ENCODE data around the gene UNK. TPM values are rescaled to one million over a fixed set of nuclear protein-coding genes. Genes with fewer than 3 reads are reported as not detected.
"Not testable (repeated sequence)": the region's sequence is repeated elsewhere in the genome, so short reads cannot be mapped to it uniquely, and the experiment has no call there.

Gene UNK
- total RNA-seq, 2 experiments from 2014 or later, result 32.8 to 33.1 TPM

- H3K9me3 Mint-ChIP-seq (ENCODE audit: low read depth); DNase-seq; H3K36me3 Mint-ChIP-seq; ATAC-seq; H3K4me3 Mint-ChIP-seq; H3K27me3 Mint-ChIP-seq: not testable (repeated sequence)
- Mint-ChIP-seq H3K27ac (peak overlapping the region; percentile 94), H3K4me1 (peaks cover 21% of the 10 kb centered on the region)
- CTCF ChIA-PET, result interaction anchor here (0.7 to 12.8 kb wide), 8 partner anchors 7 to 112 kb away, joined by 3 to 175 read pairs (median 6); partner anchors contain the start of genes TRIM47 and WBP2
These were observed 81.0 kb downstream of the UNK start for GRCh38 chr17:75865404-75866188.

GRCh38 chr17:75868730-75869281 lies 84.2 kb downstream of the UNK start:
- not testable (repeated sequence) for H3K27ac Mint-ChIP-seq, H3K36me3 Mint-ChIP-seq, H3K4me3 Mint-ChIP-seq

GRCh38 chr17:75869282-75870141 lies 84.9 kb downstream of the UNK start:
- no peaks in the 10 kb centered on the region for H3K36me3 Mint-ChIP-seq
- no peak overlapping the region for H3K27ac Mint-ChIP-seq
- CTCF ChIA-PET, result interaction anchor here (6.1 kb wide), 1 partner anchor 27 kb away, joined by 20 read pairs; the partner anchor contains the start of gene TRIM65
- no peak overlapping the region for H3K4me3 Mint-ChIP-seq
- H3K4me1 Mint-ChIP-seq, result peaks cover 28% of the 10 kb centered on the region
- no peak for ATAC-seq
- DNase-seq, result no peak
- no peaks in the 10 kb centered on the region for H3K27me3 Mint-ChIP-seq
- H3K9me3 Mint-ChIP-seq (ENCODE audit: low read depth), result no peaks in the 10 kb centered on the region

More at GRCh38 chr17:75868730-75869281, 84.2 kb downstream of the UNK start:
- CTCF ChIA-PET, result interaction anchor here (1.2 to 6.1 kb wide), 4 partner anchors 9 to 103 kb away, joined by 3 to 20 read pairs (median 6); partner anchors contain the start of genes GALK1, TRIM47 and TRIM65
- not testable (repeated sequence) for ATAC-seq; DNase-seq; H3K27me3 Mint-ChIP-seq; H3K9me3 Mint-ChIP-seq (ENCODE audit: low read depth)
- peaks cover 33% of the 10 kb centered on the region for H3K4me1 Mint-ChIP-seq

- H3K4me1 Mint-ChIP-seq, result peaks cover 20% of the 10 kb centered on the region
- H3K9me3 Mint-ChIP-seq (ENCODE audit: low read depth); DNase-seq; H3K36me3 Mint-ChIP-seq; H3K27ac Mint-ChIP-seq; ATAC-seq; H3K27me3 Mint-ChIP-seq; H3K4me3 Mint-ChIP-seq: not testable (repeated sequence)
- CTCF ChIA-PET, result interaction anchor here (1.4 to 6.1 kb wide), 2 partner anchors 12 to 26 kb away, joined by 3 to 20 read pairs; partner anchors contain the start of gene TRIM65
These were observed 85.6 kb downstream of the UNK start for GRCh38 chr17:75870228-75870627.

- CTCF ChIA-PET, result interaction anchor here (1.1 to 6.1 kb wide), 8 partner anchors 8 to 141 kb away, joined by 3 to 42 read pairs (median 5); partner anchors contain the start of genes TRIM65 and WBP2
- DNase-seq (peak; percentile 87), ATAC-seq (peak; percentile 68)
- Mint-ChIP-seq H3K27me3 (peaks cover 2% of the 10 kb centered on the region), H3K36me3 (no peaks in the 10 kb centered on the region), H3K27ac (peak overlapping the region; percentile 94), H3K4me3 (no peak overlapping the region), H3K9me3 (ENCODE audit: low read depth) (no peaks in the 10 kb centered on the region), H3K4me1 (peaks cover 35% of the 10 kb centered on the region)
These were observed 88.1 kb downstream of the UNK start for GRCh38 chr17:75872434-75873351.

- no peaks in the 10 kb centered on the region for H3K36me3 Mint-ChIP-seq
- ATAC-seq (no peak), DNase-seq (no peak)
- H3K27me3 Mint-ChIP-seq, result peaks cover 4% of the 10 kb centered on the region
- H3K9me3 Mint-ChIP-seq (ENCODE audit: low read depth), result no peaks in the 10 kb centered on the region
- no peak overlapping the region for H3K4me3 Mint-ChIP-seq
- CTCF ChIA-PET, result interaction anchor here (1.1 to 6.1 kb wide), 8 partner anchors 9 to 140 kb away, joined by 3 to 42 read pairs (median 5); partner anchors contain the start of genes TRIM65 and WBP2
- H3K27ac Mint-ChIP-seq, result peak overlapping the region; percentile 94
- H3K4me1 Mint-ChIP-seq, result peaks cover 38% of the 10 kb centered on the region
These were observed 89.1 kb downstream of the UNK start for GRCh38 chr17:75873587-75874322.

GRCh38 chr17:75874323-75875181 lies 89.9 kb downstream of the UNK start:
- Mint-ChIP-seq H3K9me3 (ENCODE audit: low read depth) (no peaks in the 10 kb centered on the region), H3K36me3 (no peaks in the 10 kb centered on the region), H3K27me3 (peaks cover 12% of the 10 kb centered on the region), H3K4me1 (peaks cover 40% of the 10 kb centered on the region), H3K27ac (peak overlapping the region; percentile 11), H3K4me3 (no peak overlapping the region)
- no peak for DNase-seq
- no peak for ATAC-seq
- CTCF ChIA-PET, result interaction anchor here (1.6 to 9.0 kb wide), 7 partner anchors 13 to 131 kb away, joined by 6 to 175 read pairs (median 20); partner anchors contain the start of genes TRIM65 and WBP2

Small RNA genes within 50 kb of the gene (microRNA-seq; reads per million reads assigned to microRNA genes)
- gene MIR4738, result not detected

Other genes starting within 250 kb of the UNK start
- gene MYO15B, start 197.0 kb upstream of the UNK start, total RNA-seq, result 10 to 100 TPM; 12.4 to 25.6 TPM
- under 1 TPM in 1 of 2 experiments, not detected in 1; 0.15 TPM for gene SMIM5, start 151.4 kb upstream of the UNK start, total RNA-seq
- 10 to 100 TPM; 35.5 to 46.2 TPM for gene RECQL5, start 117.7 kb upstream of the UNK start, total RNA-seq
- gene SAP30BP, start 117.5 kb upstream of the UNK start, total RNA-seq, result 100 to 1,000 TPM in 1 of 2 experiments, 10 to 100 TPM in 1; 100.0 to 106 TPM
- gene ITGB4, start 63.3 kb upstream of the UNK start, total RNA-seq, result 1 to 10 TPM; 1.0 to 1.1 TPM
- 10 to 100 TPM; 46.1 to 53.7 TPM for gene GALK1, start 19.6 kb upstream of the UNK start, total RNA-seq
- gene UNC13D, start 59.6 kb downstream of the UNK start, total RNA-seq, result 100 to 1,000 TPM; 212 to 218 TPM
- 10 to 100 TPM; 71.3 to 79.1 TPM for gene WBP2, start 70.5 kb downstream of the UNK start, total RNA-seq
- 10 to 100 TPM; 13.4 to 24.3 TPM for gene TRIM47, start 93.8 kb downstream of the UNK start, total RNA-seq
- gene TRIM65, start 112.1 kb downstream of the UNK start, total RNA-seq, result 10 to 100 TPM; 33.3 to 33.6 TPM
- gene MRPL38, start 120.1 kb downstream of the UNK start, total RNA-seq, result 100 to 1,000 TPM; 115 to 139 TPM
- 10 to 100 TPM; 26.6 to 36.7 TPM for gene FBF1, start 156.2 kb downstream of the UNK start, total RNA-seq
- 10 to 100 TPM; 28.8 to 33.8 TPM for gene ACOX1, start 194.4 kb downstream of the UNK start, total RNA-seq
- 10 to 100 TPM; 13.3 to 15.1 TPM for gene TEN1, start 194.4 kb downstream of the UNK start, total RNA-seq
- gene CDK3, start 216.0 kb downstream of the UNK start, total RNA-seq, result 1 to 10 TPM; 6.3 to 7.0 TPM
- under 1 TPM in 1 of 2 experiments, not detected in 1; 0.03 TPM for gene EVPL, start 242.5 kb downstream of the UNK start, total RNA-seq

Data from activated CD8-positive, alpha-beta memory T cell treated with anti-CD3 and anti-CD28 coated beads, Interleukin-2, amount 10 ng/mL, durations not matched to agents 7 days and 5 days (primary cell).